Astrocyte of the spinal cord (primary cell): ENCODE measurements around the gene OR6C65.
"Not testable (repeated sequence)": the region's sequence is repeated elsewhere in the genome, so short reads cannot be mapped to it uniquely, and the experiment has no call there.

Experiments used
- DNase-seq: peaks from one replicate; pipeline ENCODE4 v3.0.0; 2011; ENCODE audit warnings: low read depth, low spot score
- H3K4me3 ChIP-seq: 2 replicates; pipeline ENCODE4 v1.5.1; 2011; ENCODE audit warnings: low read depth, mild to moderate bottlenecking, low read length, moderate library complexity
- in situ Hi-C: cut with HindIII; loops from 2 replicates; pipeline ENCODE4 v1.10.0; 2017; ENCODE audit warnings: low sequenced_read_pairs
- TF ChIP-seq, protein P1 (sequence below): IDR thresholded peaks from 2 replicates; pipeline ENCODE4 v1.5.1; 2012; ENCODE audit warnings: low read depth, mild to moderate bottlenecking, low read length, inconsistent platforms

Gene OR6C65

DNA sequence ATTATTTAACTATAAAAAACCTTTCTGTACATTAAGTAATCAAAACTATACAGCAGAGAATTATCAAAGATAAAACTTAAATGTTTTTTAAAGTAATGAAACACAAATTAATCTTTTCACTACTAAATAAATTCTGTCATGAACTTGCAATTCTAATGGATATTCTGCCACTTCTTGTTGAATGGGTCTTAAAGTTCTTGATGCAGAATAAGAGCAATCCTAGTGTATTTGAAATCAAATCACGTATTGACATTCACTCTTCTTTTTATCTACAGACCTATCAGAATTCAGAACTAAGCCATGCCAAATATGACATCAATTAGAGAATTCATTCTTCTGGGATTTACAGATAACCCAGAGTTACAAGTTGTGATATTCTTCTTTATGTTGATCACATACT, at the start of gene OR6C65:
Gene OR6C65, plus strand, starts transcription at position 301 of the 400 bp plus-strand sequence. Its CDS starts 0 bp downstream, at position 301.
- H3K4me3 ChIP-seq, result no peak within 1 kb of the TSS
- no peak for DNase-seq
- in situ Hi-C loops, result no loop called here
- TF ChIP-seq, protein P1, sequence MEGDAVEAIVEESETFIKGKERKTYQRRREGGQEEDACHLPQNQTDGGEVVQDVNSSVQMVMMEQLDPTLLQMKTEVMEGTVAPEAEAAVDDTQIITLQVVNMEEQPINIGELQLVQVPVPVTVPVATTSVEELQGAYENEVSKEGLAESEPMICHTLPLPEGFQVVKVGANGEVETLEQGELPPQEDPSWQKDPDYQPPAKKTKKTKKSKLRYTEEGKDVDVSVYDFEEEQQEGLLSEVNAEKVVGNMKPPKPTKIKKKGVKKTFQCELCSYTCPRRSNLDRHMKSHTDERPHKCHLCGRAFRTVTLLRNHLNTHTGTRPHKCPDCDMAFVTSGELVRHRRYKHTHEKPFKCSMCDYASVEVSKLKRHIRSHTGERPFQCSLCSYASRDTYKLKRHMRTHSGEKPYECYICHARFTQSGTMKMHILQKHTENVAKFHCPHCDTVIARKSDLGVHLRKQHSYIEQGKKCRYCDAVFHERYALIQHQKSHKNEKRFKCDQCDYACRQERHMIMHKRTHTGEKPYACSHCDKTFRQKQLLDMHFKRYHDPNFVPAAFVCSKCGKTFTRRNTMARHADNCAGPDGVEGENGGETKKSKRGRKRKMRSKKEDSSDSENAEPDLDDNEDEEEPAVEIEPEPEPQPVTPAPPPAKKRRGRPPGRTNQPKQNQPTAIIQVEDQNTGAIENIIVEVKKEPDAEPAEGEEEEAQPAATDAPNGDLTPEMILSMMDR, result no peak

DNA sequence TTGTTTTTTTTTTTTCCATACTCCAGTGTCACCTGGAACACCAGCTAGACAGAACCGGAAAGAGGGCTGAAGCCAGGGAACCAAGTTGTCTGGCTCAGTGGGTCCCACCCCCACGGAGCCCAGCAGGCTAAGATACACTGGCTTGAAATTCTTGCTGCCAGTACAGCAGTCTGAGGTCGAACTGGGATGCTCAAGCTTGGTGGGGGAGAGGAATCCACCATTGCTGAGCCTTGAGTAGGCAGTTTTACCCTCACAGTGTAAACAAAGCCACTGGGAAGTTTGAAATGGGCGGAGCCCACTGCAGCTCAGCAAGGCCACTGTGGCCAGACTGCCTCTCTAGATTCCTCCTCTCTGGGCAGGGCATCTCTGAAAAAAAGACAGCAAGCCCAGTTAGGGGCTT, 45.0 kb upstream of the OR6C65 start:
- in situ Hi-C loops, H3K4me3 ChIP-seq, DNase-seq: not testable (repeated sequence)

DNA sequence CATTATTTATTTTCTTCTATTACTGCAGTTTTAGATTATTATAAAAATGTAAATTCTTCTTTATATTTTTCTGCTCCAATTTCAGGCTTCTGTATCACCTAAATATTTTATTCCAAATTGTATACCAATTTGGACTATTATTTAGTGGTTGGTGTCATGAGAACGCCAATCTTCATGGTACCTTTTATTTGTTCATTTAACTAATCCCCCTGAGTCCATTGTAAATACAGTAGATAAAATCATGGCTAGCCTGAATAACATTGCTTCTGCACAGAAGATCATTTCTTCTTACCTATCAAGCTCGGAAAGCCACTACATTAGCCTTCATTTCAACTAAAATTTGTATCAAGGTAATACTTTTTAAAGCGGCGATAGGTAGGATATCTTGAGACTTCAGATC, 37.7 kb upstream of the OR6C65 start, which contains the start of gene OR6C75:
Gene OR6C75, plus strand, starts transcription at position 301 of the 400 bp plus-strand sequence. CDS start 2,136 bp downstream, outside the sequence.
- DNase-seq, result no peak
- in situ Hi-C loops, result no loop called here
- TF ChIP-seq, protein P1, result no peak
- no peak within 1 kb of the TSS for H3K4me3 ChIP-seq

DNA sequence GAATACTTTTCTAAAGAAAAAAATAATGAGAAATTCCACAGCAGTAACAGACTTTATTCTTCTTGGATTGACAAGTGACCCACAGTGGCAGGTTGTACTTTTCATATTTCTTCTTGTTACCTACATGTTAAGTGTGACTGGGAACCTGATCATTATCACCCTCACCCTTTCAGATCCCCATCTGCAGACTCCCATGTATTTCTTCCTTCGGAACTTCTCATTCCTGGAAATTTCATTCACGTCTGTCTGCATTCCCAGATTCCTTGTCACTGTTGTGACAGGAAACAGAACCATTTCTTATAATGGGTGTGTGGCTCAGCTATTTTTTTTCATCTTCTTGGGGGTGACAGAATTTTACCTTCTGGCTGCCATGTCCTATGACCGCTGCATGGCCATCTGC, 35.2 kb upstream of the OR6C65 start:
- no peak overlapping the region for H3K4me3 ChIP-seq
- TF ChIP-seq, protein P1, result no peak
- in situ Hi-C loops, result no loop called here
- DNase-seq, result no peak

DNA sequence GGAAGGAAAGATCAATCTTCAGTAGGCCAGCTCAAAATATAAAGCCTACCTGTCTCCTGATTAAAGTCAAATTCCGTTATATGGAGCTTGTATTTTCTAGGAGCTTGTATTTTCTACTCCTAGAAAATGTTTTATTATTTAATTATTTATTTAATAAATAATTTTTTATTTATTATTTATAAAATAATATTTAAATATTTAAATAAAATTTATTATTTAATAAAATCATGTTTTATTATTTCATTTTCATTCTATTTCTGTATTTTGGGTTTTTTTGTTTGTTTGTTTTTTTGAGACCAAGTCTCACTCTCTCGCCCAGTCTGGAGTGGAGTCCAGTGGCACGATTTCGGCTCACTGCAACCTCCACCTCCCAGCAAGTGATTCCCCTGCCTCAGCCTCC, 27.8 kb upstream of the OR6C65 start:
- H3K4me3 ChIP-seq, result no peak overlapping the region
- no peak for DNase-seq
- in situ Hi-C loops, result no loop called here
- TF ChIP-seq, protein P1, result no peak

DNA sequence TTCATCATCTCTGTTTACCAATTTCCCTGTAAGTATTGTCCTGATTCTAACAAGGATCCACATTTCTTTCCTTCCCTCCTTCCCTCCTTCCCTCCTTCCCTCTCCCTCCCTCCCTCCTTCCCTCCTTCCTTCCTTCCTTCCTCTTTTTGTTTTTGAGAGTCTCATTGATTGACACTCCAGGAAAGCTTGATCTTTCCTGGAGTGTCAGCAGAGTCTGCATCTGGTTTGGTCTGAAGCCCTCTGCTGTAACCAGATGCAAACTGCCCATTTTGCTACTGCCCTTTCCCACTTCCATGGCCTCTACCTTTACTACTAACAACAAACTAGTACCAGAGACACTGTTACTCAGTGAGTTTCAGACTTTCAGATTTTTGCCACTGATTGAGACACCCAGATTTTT, 14.4 kb upstream of the OR6C65 start:
- H3K4me3 ChIP-seq, result no peak overlapping the region
- TF ChIP-seq, protein P1, result no peak
- no peak for DNase-seq
- in situ Hi-C loops, result no loop called here

DNA sequence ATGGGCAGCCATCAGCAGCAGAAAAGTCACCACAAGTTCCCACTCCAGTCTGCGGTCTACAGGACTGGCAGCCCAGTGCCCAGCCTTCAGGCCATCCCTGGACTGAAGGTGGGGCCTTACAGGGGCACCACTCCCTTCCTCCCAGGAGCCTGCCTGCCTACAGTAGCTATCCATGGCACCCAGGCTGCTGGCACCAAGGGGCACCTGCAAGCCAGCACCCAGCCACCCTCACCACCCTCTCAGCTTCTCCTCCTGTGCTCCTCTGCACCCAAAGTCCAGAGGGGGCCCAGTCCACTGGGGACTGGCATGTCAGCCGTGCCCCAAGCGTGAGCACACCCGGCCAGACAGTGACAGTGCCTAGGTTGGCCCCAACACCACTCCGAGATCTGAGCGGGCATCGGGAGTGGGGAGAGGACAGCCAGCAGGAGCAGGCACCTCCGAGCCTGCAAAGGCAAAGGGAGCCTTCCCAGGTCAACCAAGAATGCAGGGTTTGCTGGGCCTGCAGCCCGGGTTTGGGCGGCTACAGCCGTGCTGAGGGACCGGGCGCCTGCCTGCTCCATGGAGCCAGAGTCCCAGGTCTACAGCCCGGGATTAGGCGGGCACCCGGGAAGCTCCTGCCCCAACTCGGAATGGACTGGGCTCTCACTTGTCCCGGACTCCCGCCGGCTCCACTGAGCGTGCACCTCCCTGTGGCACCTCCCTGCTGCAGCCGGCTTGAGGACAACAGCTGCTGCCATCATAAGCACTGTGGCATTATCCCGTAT, 8.1 kb upstream of the OR6C65 start:
- TF ChIP-seq, protein P1, result no peak
- in situ Hi-C loops, result no loop called here
- no peak overlapping the region for H3K4me3 ChIP-seq
- DNase-seq, result no peak
